PC-9 (cell line): Measurements from ENCODE around the gene HTATSF1. TPM values are rescaled to one million over a fixed set of nuclear protein-coding genes. Genes with fewer than 3 reads are reported as not detected.

ENCODE experiments used
- BruUV-seq: library from RNA; stranded (reverse); fragments of 400-500 nt; replicated peaks from 2 replicates; lab custom pipeline; 2021; lab: Mats Ljungman, UMichigan
- CTCF ChIA-PET: fragments of 300-600 bp; sonication (Branson Sonifier 250); formaldehyde crosslinking; loops from one replicate; lab custom pipeline; 2022; ENCODE audit warnings: antibody characterized with exemption; lab: Charles Lee
- POLR2A ChIA-PET: fragments of 300-600 bp; sonication (Branson Sonifier 250); formaldehyde crosslinking; loops from one replicate; lab custom pipeline; 2022; ENCODE audit warnings: antibody characterized with exemption; ENCODE audit not compliant: unreplicated experiment; lab: Charles Lee
- DNase-seq, 2 experiments: peaks; one replicate each; pipeline versions ENCODE4 v3.0.0 to v3.0.0-alpha.2; 2015 to 2022; ENCODE audit warnings: mixed read lengths in 1 of 2
- H2AFZ ChIP-seq: fragments of 200-600 bp; sonication (generic); 2 replicates; pipeline ENCODE4 v1.8.1; 2017; ENCODE audit warnings: antibody characterized with exemption
- H3F3A ChIP-seq: fragments of 200-600 bp; sonication (generic); 2 replicates; pipeline ENCODE4 v1.8.1; 2017; ENCODE audit warnings: antibody characterized with exemption, mild to moderate bottlenecking, low read depth; ENCODE audit not compliant: insufficient read depth
- H3K27ac ChIP-seq: fragments of 200-600 bp; sonication (generic); 2 replicates; pipeline ENCODE4 v1.6.1; 2016; ENCODE audit warnings: mixed run types
- H3K27me3 ChIP-seq: fragments of 200-600 bp; sonication (generic); 2 replicates; pipeline ENCODE4 v1.6.1; 2016; ENCODE audit warnings: low read depth, mixed run types; ENCODE audit not compliant: insufficient read depth
- H3K36me3 ChIP-seq: fragments of 200-600 bp; sonication (generic); 2 replicates; pipeline ENCODE4 v1.6.1; 2016; ENCODE audit warnings: low read depth, mixed run types
- H3K4me1 ChIP-seq: fragments of 200-600 bp; sonication (generic); replicated peaks from 2 replicates; pipeline ENCODE4 v1.6.1; 2016; ENCODE audit warnings: mixed run types; ENCODE audit not compliant: insufficient read depth
- H3K4me2 ChIP-seq: fragments of 200-600 bp; sonication (generic); 2 replicates; pipeline ENCODE4 v1.6.1; 2017; ENCODE audit warnings: mixed run types
- H3K4me3 ChIP-seq: fragments of 200-600 bp; sonication (generic); 2 replicates; pipeline ENCODE4 v1.6.1; 2016; ENCODE audit warnings: mixed run types
- H3K79me2 ChIP-seq: fragments of 200-600 bp; sonication (generic); 2 replicates; pipeline ENCODE4 v1.6.1; 2017; ENCODE audit warnings: low read depth, mixed run types
- H3K9me2 ChIP-seq: fragments of 200-600 bp; sonication (generic); 2 replicates; pipeline ENCODE4 v1.8.1; 2017; ENCODE audit warnings: mild to moderate bottlenecking; ENCODE audit not compliant: insufficient read depth
- H3K9me3 ChIP-seq: fragments of 200-600 bp; sonication (generic); 2 replicates; pipeline ENCODE4 v1.8.1; 2016; ENCODE audit warnings: low read depth; ENCODE audit not compliant: insufficient read depth
- H4K20me1 ChIP-seq: fragments of 200-600 bp; sonication (generic); 2 replicates; pipeline ENCODE4 v1.8.1; 2017; ENCODE audit not compliant: insufficient read depth
- CTCF ChIP-seq: fragments of 200-600 bp; sonication (generic); conservative IDR thresholded peaks from 2 replicates; pipeline ENCODE4 v1.6.1; 2017; ENCODE audit warnings: mixed run types, antibody characterized with exemption, mild to moderate bottlenecking, moderate library complexity
- EZH2 ChIP-seq: fragments of 200-600 bp; sonication (generic); IDR thresholded peaks from 2 replicates; pipeline ENCODE4 v1.8.0; 2017; ENCODE audit warnings: antibody characterized with exemption, low read depth
- intact Hi-C: fragments of 100-400 bp; cut with micrococcal nuclease; formaldehyde crosslinking; loops from one replicate; pipeline ENCODE4 v1.10.0; 2022; ENCODE audit not compliant: unreplicated experiment
- microRNA-seq: library from miRNA; unstranded; fragments of <30 nt; microRNA quantifications from one replicate; pipeline ENCODE4 v1.2.0, GENCODE V29; 2021; ENCODE audit warnings: borderline number of aligned reads, borderline replicate concordance
- total RNA-seq: library from RNA; stranded (reverse); gene quantifications from 2 replicates; pipeline ENCODE4 v1.2.3, GENCODE V29; 2021

Gene HTATSF1
- total RNA-seq, 1 experiment from 2014 or later, result 72.4 TPM

GRCh38 chrX:136551410-136551809, 54.0 kb downstream of the HTATSF1 start:
- intact Hi-C loops, result no loop called here
- H3K79me2 ChIP-seq, result 0 out of 2 replicates have a peak, but pooled peaks cover 7% of the 10 kb centered on the region
- no peaks in the 10 kb centered on the region for H3K9me2 ChIP-seq
- no peak for DNase-seq
- no peak for TF ChIP-seq CTCF
- TF ChIP-seq EZH2, result no peak
- no peak overlapping the region for H3K4me2 ChIP-seq
- H3F3A ChIP-seq, result peaks cover 22% of the 10 kb centered on the region
- H3K9me3 ChIP-seq, result no peaks in the 10 kb centered on the region
- POLR2A ChIA-PET, result no interaction called here
- CTCF ChIA-PET, result no interaction called here
- H3K36me3 ChIP-seq, result peaks cover 22% of the 10 kb centered on the region
- H2AFZ ChIP-seq, result no peak overlapping the region
- no peaks in the 10 kb centered on the region for H3K4me1 ChIP-seq
- H3K27ac ChIP-seq, result no peak overlapping the region
- no TSS peak for BruUV-seq
- H3K4me3 ChIP-seq, result no peak overlapping the region
- H4K20me1 ChIP-seq, result no peaks in the 10 kb centered on the region
- H3K27me3 ChIP-seq, result no peaks in the 10 kb centered on the region

GRCh38 chrX:136555694-136556093, 58.3 kb downstream of the HTATSF1 start:
- no peak overlapping the region for H3K4me3 ChIP-seq
- no peak overlapping the region for H3K4me2 ChIP-seq
- H3K4me1 ChIP-seq, result no peaks in the 10 kb centered on the region
- H3F3A ChIP-seq, result peaks cover 20% of the 10 kb centered on the region
- no peaks in the 10 kb centered on the region for H3K9me2 ChIP-seq
- H2AFZ ChIP-seq, result no peak overlapping the region
- H3K27me3 ChIP-seq, result no peaks in the 10 kb centered on the region
- H3K9me3 ChIP-seq, result no peaks in the 10 kb centered on the region
- no TSS peak for BruUV-seq
- POLR2A ChIA-PET, result interaction anchor here (0.5 to 0.6 kb wide), 2 partner anchors 19 to 41 kb away, joined by 6 to 7 read pairs; no protein-coding TSS in a partner anchor
- peaks cover 13% of the 10 kb centered on the region for H3K36me3 ChIP-seq
- no peaks in the 10 kb centered on the region for H3K79me2 ChIP-seq
- intact Hi-C loops, result no loop called here
- no peak for DNase-seq
- H3K27ac ChIP-seq, result no peak overlapping the region
- CTCF ChIA-PET, result no interaction called here
- no peaks in the 10 kb centered on the region for H4K20me1 ChIP-seq
- TF ChIP-seq CTCF, result no peak
- TF ChIP-seq EZH2, result no peak

Small RNA genes lying within 50 kb of the gene (microRNA-seq; reads per million reads assigned to microRNA genes)
- 428 reads per million, percentile 67 among the genes with 10 or more reads in this experiment for gene MIR934

Other genes with a start within 250 kb of the HTATSF1 start
- gene MAP7D3, start 246.2 kb upstream of the HTATSF1 start, total RNA-seq, result 14.6 and 19.0 TPM in 2 replicates
- gene ADGRG4, start 196.6 kb upstream of the HTATSF1 start, total RNA-seq, result not detected in 2 replicates
- gene BRS3, start 9.6 kb upstream of the HTATSF1 start, total RNA-seq, result not detected in 2 replicates
- 112 and 154 TPM in 2 replicates for gene VGLL1, start 34.6 kb downstream of the HTATSF1 start, total RNA-seq
- gene CD40LG, start 150.6 kb downstream of the HTATSF1 start, total RNA-seq, result not detected in 2 replicates